ENCODE data around the gene CDKAL1.

The CDKAL1 gene

GRCh38 chr6:20851795-20852194 is 317.5 kb downstream of the CDKAL1 start:
- no peak for TF ChIP-seq CTCF (IDR thresholded peaks at IDR 0.05; ENCODE audit: extremely low read depth, insufficient read depth, missing control alignments)
- in situ Hi-C loops (cut with MboI; ENCODE audit: low pct_unique_long_range_greater_than_20kb, low sequenced_read_pairs, unreplicated experiment), result no loop called here
- no peak for DNase-seq (ENCODE audit: low spot score)

GRCh38 chr6:20853828-20854227 is 319.6 kb downstream of the CDKAL1 start:
- in situ Hi-C loops (cut with MboI; ENCODE audit: low pct_unique_long_range_greater_than_20kb, low sequenced_read_pairs, unreplicated experiment), result no loop called here
- no peak for DNase-seq (ENCODE audit: low spot score)
- TF ChIP-seq CTCF (IDR thresholded peaks at IDR 0.05; ENCODE audit: extremely low read depth, insufficient read depth, missing control alignments), result no peak

GRCh38 chr6:20856681-20857288 is 322.5 kb downstream of the CDKAL1 start:
- no peak for DNase-seq (ENCODE audit: low spot score)
- TF ChIP-seq CTCF (IDR thresholded peaks at IDR 0.05; ENCODE audit: extremely low read depth, insufficient read depth, missing control alignments), result no peak
- in situ Hi-C loops (cut with MboI; ENCODE audit: low pct_unique_long_range_greater_than_20kb, low sequenced_read_pairs, unreplicated experiment), result no loop called here

GRCh38 chr6:20861481-20861880 is 327.2 kb downstream of the CDKAL1 start:
- TF ChIP-seq CTCF (IDR thresholded peaks at IDR 0.05; ENCODE audit: extremely low read depth, insufficient read depth, missing control alignments), result no peak
- in situ Hi-C loops (cut with MboI; ENCODE audit: low pct_unique_long_range_greater_than_20kb, low sequenced_read_pairs, unreplicated experiment), result no loop called here
- DNase-seq (ENCODE audit: low spot score), result no peak

- in situ Hi-C loops (cut with MboI; ENCODE audit: low pct_unique_long_range_greater_than_20kb, low sequenced_read_pairs, unreplicated experiment), result no loop called here
- TF ChIP-seq CTCF (IDR thresholded peaks at IDR 0.05; ENCODE audit: extremely low read depth, insufficient read depth, missing control alignments), result no peak
- DNase-seq (ENCODE audit: low spot score), result no peak
Observed at GRCh38 chr6:20866036-20866435, 331.8 kb downstream of the CDKAL1 start.

- no peak for TF ChIP-seq CTCF (IDR thresholded peaks at IDR 0.05; ENCODE audit: extremely low read depth, insufficient read depth, missing control alignments)
- in situ Hi-C loops (cut with MboI; ENCODE audit: low pct_unique_long_range_greater_than_20kb, low sequenced_read_pairs, unreplicated experiment), result no loop called here
- DNase-seq (ENCODE audit: low spot score), result no peak
Observed at GRCh38 chr6:20866935-20867703, 332.9 kb downstream of the CDKAL1 start.
